ENCODE results near the gene KBTBD12. TPM values are rescaled to one million over a fixed set of nuclear protein-coding genes. Genes with fewer than 3 reads are reported as not detected.

KBTBD12 gene
- polyA plus RNA-seq, 1 of the 3 experiments (the other 2 are of a cell fraction) = not detected

DNA sequence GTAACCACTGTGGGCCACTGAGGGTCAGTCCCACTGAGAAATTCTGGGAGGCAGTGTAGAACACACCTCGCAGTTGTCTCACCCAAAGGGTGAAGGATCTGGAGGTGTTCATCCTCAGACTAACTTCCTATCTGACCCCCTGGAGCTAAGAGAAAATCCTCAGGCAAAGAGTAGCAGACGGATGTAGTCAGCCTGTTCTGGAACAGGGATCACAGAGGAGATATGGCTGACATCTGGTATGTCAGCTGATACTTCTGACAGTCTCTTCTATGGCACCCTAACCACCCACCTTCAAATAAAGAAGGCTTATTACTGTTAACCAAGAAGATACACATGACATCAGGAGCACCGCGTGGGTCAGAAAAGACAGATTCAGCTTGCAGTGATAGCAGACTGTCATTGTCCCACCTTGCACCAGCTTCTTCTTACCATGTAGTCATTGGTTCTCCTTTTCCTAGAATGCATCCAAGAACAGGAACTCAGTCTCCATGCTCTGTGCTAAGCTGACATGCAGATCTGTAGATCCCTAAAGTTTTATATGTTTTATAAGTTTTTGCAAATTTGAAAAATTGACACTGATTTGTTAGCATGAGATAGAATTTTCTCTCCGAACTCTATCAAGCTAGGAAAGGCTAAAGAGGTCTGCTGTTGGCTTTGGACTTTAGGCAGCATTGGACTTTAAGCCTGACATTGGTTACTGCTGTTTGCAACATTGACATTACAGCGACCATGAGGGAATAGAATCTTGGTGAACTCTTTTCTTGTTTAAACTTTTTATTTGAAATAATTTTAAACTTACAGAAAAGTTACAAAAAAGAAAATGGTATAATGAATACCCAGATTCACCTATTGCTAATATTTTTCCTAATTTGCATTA lies 60.4 kb downstream of the KBTBD12 start:
- TF ChIP-seq RXRA (IDR thresholded peaks at IDR 0.05; ENCODE audit: borderline replicate concordance, low read depth) (no peak), SIN3A (IDR thresholded peaks at IDR 0.05; ENCODE audit: borderline replicate concordance, low read depth, low read length) (no peak), EZH2phosphoT487 (IDR thresholded peaks at IDR 0.05; ENCODE audit: borderline replicate concordance, low read depth) (no peak), JUND (IDR thresholded peaks at IDR 0.05) (no peak), NFIC (IDR thresholded peaks at IDR 0.05; ENCODE audit: borderline replicate concordance) (no peak), MEF2A (IDR thresholded peaks at IDR 0.05; ENCODE audit: borderline replicate concordance, low read depth) (no peak), EP300 (IDR thresholded peaks at IDR 0.05; ENCODE audit: borderline replicate concordance in 1 of 2, low read depth in 1 of 2, low read length in 1 of 2) (no peak), GATA2 (CRISPR knock-in tag; IDR thresholded peaks at IDR 0.05) (no peak), RCOR1 (IDR thresholded peaks at IDR 0.05; ENCODE audit: low read length) (no peak), FOXM1 (IDR thresholded peaks at IDR 0.05; ENCODE audit: low read depth) (no peak)
- TF ChIP-seq, protein P1, sequence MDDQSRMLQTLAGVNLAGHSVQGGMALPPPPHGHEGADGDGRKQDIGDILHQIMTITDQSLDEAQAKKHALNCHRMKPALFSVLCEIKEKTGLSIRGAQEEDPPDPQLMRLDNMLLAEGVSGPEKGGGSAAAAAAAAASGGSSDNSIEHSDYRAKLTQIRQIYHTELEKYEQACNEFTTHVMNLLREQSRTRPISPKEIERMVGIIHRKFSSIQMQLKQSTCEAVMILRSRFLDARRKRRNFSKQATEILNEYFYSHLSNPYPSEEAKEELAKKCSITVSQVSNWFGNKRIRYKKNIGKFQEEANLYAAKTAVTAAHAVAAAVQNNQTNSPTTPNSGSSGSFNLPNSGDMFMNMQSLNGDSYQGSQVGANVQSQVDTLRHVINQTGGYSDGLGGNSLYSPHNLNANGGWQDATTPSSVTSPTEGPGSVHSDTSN (IDR thresholded peaks at IDR 0.05) = no peak
- TF ChIP-seq, protein P2, sequence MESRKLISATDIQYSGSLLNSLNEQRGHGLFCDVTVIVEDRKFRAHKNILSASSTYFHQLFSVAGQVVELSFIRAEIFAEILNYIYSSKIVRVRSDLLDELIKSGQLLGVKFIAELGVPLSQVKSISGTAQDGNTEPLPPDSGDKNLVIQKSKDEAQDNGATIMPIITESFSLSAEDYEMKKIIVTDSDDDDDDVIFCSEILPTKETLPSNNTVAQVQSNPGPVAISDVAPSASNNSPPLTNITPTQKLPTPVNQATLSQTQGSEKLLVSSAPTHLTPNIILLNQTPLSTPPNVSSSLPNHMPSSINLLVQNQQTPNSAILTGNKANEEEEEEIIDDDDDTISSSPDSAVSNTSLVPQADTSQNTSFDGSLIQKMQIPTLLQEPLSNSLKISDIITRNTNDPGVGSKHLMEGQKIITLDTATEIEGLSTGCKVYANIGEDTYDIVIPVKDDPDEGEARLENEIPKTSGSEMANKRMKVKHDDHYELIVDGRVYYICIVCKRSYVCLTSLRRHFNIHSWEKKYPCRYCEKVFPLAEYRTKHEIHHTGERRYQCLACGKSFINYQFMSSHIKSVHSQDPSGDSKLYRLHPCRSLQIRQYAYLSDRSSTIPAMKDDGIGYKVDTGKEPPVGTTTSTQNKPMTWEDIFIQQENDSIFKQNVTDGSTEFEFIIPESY (IDR thresholded peaks at IDR 0.05; ENCODE audit: borderline replicate concordance, low read depth) = no peak
- TF ChIP-seq, protein P3, sequence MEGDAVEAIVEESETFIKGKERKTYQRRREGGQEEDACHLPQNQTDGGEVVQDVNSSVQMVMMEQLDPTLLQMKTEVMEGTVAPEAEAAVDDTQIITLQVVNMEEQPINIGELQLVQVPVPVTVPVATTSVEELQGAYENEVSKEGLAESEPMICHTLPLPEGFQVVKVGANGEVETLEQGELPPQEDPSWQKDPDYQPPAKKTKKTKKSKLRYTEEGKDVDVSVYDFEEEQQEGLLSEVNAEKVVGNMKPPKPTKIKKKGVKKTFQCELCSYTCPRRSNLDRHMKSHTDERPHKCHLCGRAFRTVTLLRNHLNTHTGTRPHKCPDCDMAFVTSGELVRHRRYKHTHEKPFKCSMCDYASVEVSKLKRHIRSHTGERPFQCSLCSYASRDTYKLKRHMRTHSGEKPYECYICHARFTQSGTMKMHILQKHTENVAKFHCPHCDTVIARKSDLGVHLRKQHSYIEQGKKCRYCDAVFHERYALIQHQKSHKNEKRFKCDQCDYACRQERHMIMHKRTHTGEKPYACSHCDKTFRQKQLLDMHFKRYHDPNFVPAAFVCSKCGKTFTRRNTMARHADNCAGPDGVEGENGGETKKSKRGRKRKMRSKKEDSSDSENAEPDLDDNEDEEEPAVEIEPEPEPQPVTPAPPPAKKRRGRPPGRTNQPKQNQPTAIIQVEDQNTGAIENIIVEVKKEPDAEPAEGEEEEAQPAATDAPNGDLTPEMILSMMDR (IDR thresholded peaks at IDR 0.05) = no peak
- TF ChIP-seq, protein P4, sequence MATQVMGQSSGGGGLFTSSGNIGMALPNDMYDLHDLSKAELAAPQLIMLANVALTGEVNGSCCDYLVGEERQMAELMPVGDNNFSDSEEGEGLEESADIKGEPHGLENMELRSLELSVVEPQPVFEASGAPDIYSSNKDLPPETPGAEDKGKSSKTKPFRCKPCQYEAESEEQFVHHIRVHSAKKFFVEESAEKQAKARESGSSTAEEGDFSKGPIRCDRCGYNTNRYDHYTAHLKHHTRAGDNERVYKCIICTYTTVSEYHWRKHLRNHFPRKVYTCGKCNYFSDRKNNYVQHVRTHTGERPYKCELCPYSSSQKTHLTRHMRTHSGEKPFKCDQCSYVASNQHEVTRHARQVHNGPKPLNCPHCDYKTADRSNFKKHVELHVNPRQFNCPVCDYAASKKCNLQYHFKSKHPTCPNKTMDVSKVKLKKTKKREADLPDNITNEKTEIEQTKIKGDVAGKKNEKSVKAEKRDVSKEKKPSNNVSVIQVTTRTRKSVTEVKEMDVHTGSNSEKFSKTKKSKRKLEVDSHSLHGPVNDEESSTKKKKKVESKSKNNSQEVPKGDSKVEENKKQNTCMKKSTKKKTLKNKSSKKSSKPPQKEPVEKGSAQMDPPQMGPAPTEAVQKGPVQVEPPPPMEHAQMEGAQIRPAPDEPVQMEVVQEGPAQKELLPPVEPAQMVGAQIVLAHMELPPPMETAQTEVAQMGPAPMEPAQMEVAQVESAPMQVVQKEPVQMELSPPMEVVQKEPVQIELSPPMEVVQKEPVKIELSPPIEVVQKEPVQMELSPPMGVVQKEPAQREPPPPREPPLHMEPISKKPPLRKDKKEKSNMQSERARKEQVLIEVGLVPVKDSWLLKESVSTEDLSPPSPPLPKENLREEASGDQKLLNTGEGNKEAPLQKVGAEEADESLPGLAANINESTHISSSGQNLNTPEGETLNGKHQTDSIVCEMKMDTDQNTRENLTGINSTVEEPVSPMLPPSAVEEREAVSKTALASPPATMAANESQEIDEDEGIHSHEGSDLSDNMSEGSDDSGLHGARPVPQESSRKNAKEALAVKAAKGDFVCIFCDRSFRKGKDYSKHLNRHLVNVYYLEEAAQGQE (IDR thresholded peaks at IDR 0.05; ENCODE audit: low read depth, low read length) = no peak
- Histone ChIP-seq H3K9me2 (no peaks in the 10 kb centered on the region), H3K9ac (no peak overlapping the region), H3K4me3 (ENCODE audit: low read depth in 2 of 2, low read length in 1 of 2) (no peak overlapping the region), H3K27ac (ENCODE audit: low read depth in 2 of 2, low read length in 1 of 2) (no peak overlapping the region), H4K20me1 (ENCODE audit: insufficient read depth) (no peaks in the 10 kb centered on the region), H3K9me3 (no peaks in the 10 kb centered on the region), H2AFZ (ENCODE audit: low read depth) (no peak overlapping the region), H3K4me2 (no peak overlapping the region), H3K27me3 (ENCODE audit: insufficient read depth) (no peaks in the 10 kb centered on the region), H3K36me3 (replicated peaks in 1 of 2; ENCODE audit: control insufficient read depth in 1 of 2, insufficient read depth in 2 of 2, low read length in 1 of 2) (no peaks in the 10 kb centered on the region), H3K4me1 (ENCODE audit: control insufficient read depth in 1 of 2, insufficient read depth in 2 of 2, low read depth in 1 of 2, low read length in 1 of 2) (peaks cover 0 to 9% of the 10 kb centered on the region in 2 experiments; a peak in 1 of 4 replicates), H3F3A (replicated peaks; ENCODE audit: insufficient read depth) (no peaks in the 10 kb centered on the region), H3K79me2 (ENCODE audit: insufficient read depth) (no peaks in the 10 kb centered on the region)
- WGBS (ENCODE audit: low lambda C conversion rate) = 62% methylated on average over 6 of the region's 6 CpGs
- ChIA-PET POLR2A (no interaction called here), CTCF (interaction anchor here (0.6 to 7.5 kb wide), 3 partner anchors 10 to 413 kb away, joined by 3 to 45 read pairs (median 3); no protein-coding TSS in a partner anchor)
- no peak for DNase-seq
